Neural progenitor cell (in vitro differentiated cells): ENCODE measurements around the gene DTNA. TPM values are rescaled to one million over a fixed set of nuclear protein-coding genes. Genes with fewer than 3 reads are reported as not detected.

Experiments used
- DNase-seq: peaks from one replicate; pipeline ENCODE4 v3.0.0-alpha.2; 2016; ENCODE audit warnings: low spot score
- H2AFZ ChIP-seq: fragments of 200-600 bp; sonication (generic); replicated peaks from 2 replicates; pipeline ENCODE4 v1.6.1; 2016; ENCODE audit warnings: antibody characterized with exemption
- H3F3A ChIP-seq: fragments of 200-600 bp; sonication (generic); 2 replicates; pipeline ENCODE4 v1.6.1; 2016; ENCODE audit warnings: antibody characterized with exemption, low read depth
- H3K27ac ChIP-seq: fragments of 200-600 bp; sonication (generic); 2 replicates; pipeline ENCODE4 v1.5.1; 2016; ENCODE audit warnings: mild to moderate bottlenecking
- H3K27me3 ChIP-seq: fragments of 200-600 bp; sonication (generic); 2 replicates; pipeline ENCODE4 v1.6.1; 2016; ENCODE audit warnings: mild to moderate bottlenecking, moderate library complexity
- H3K36me3 ChIP-seq: fragments of 200-600 bp; sonication (generic); 2 replicates; pipeline ENCODE4 v1.5.1; 2016
- H3K4me1 ChIP-seq: fragments of 200-600 bp; sonication (generic); 2 replicates; pipeline ENCODE4 v1.6.1; 2016; ENCODE audit warnings: mixed run types
- H3K4me2 ChIP-seq: fragments of 200-600 bp; sonication (generic); 2 replicates; pipeline ENCODE4 v1.6.1; 2016
- H3K4me3 ChIP-seq: fragments of 200-600 bp; sonication (generic); 2 replicates; pipeline ENCODE4 v1.5.1; 2016
- H3K79me2 ChIP-seq: fragments of 200-600 bp; sonication (generic); 2 replicates; pipeline ENCODE4 v1.6.1; 2016; ENCODE audit warnings: low read depth
- H3K9ac ChIP-seq: fragments of 200-600 bp; sonication (generic); 2 replicates; pipeline ENCODE4 v1.6.1; 2016
- H3K9me3 ChIP-seq: fragments of 200-600 bp; sonication (generic); 2 replicates; pipeline ENCODE4 v1.5.1; 2016; ENCODE audit warnings: low read depth
- H4K20me1 ChIP-seq: fragments of 200-600 bp; sonication (generic); 2 replicates; pipeline ENCODE4 v1.6.1; 2016; ENCODE audit warnings: low read depth
- H3K27ac Mint-ChIP-seq: 3 replicates; pipeline ENCODE4 v1.8.0; 2021; ENCODE audit warnings: mixed read lengths
- H3K27me3 Mint-ChIP-seq: 2 replicates; pipeline ENCODE4 v1.8.0; 2022; ENCODE audit warnings: low read depth, mild to moderate bottlenecking, inconsistent platforms, moderate library complexity, mixed read lengths; ENCODE audit not compliant: insufficient read depth
- H3K36me3 Mint-ChIP-seq: 3 replicates; pipeline ENCODE4 v1.8.0; 2021; ENCODE audit warnings: mixed read lengths
- H3K4me1 Mint-ChIP-seq: 3 replicates; pipeline ENCODE4 v1.8.0; 2021; ENCODE audit warnings: mixed read lengths
- H3K4me3 Mint-ChIP-seq: 3 replicates; pipeline ENCODE4 v1.8.0; 2021; ENCODE audit warnings: mild to moderate bottlenecking, moderate library complexity, mixed read lengths
- H3K9me3 Mint-ChIP-seq: 3 replicates; pipeline ENCODE4 v1.8.0; 2020; ENCODE audit warnings: mixed read lengths
- EZH2 ChIP-seq: fragments of 200-600 bp; sonication (generic); IDR thresholded peaks from 2 replicates; pipeline ENCODE4 v1.6.1; 2017; ENCODE audit warnings: antibody characterized with exemption, mild to moderate bottlenecking, moderate library complexity
- EZH2phosphoT487 ChIP-seq: fragments of 200-600 bp; sonication (generic); IDR thresholded peaks from 2 replicates; pipeline ENCODE4 v1.6.1; 2017; ENCODE audit warnings: antibody characterized with exemption
- total RNA-seq: library from RNA; depleted of rRNA; stranded (reverse); fragments of >200 nt; gene quantifications from 2 replicates; pipeline ENCODE4 v1.2.3, GENCODE V29; 2015; ENCODE audit warnings: low replicate concordance
- TF ChIP-seq, protein P1 (sequence below): fragments of 200-600 bp; sonication (generic); IDR thresholded peaks from 2 replicates; pipeline ENCODE4 v1.5.1; 2017; ENCODE audit warnings: antibody characterized with exemption, mild to moderate bottlenecking

DTNA gene
- total RNA-seq, 1 donor from 2014 or later: 15.0 TPM

DNA sequence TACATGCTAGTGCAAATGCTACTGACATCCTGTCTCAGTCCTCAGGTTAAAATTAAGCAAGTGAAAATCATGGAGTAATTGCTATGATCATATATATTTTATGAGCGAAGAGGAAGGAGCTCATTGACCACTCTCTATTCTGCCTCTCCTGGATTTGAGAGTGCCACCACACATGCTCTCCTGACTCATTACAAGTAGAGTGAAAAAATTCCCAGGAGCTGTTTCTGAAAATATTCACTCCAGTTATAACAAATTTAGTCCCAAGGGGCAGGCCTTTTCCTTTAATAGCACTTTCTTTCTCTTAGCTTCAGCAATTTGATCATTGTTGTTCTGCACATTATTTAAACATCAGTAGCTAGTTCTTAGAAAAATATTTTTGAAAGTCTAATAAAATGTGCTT is 176.1 kb downstream of the DTNA start:
- Histone ChIP-seq H3K4me1 (peaks cover 6% of the 10 kb centered on the region), H3K9me3 (no peaks in the 10 kb centered on the region), H3K9ac (no peak overlapping the region), H3K27me3 (no peaks in the 10 kb centered on the region), H4K20me1 (no peaks in the 10 kb centered on the region), H3K4me3 (no peak overlapping the region), H3K36me3 (no peaks in the 10 kb centered on the region), H2AFZ (no peak overlapping the region), H3K79me2 (no peaks in the 10 kb centered on the region), H3K27ac (no peak overlapping the region), H3K4me2 (no peak overlapping the region), H3F3A (peaks cover 5% of the 10 kb centered on the region)
- H3K9me3 Mint-ChIP-seq: no peaks in the 10 kb centered on the region
- H3K4me3 Mint-ChIP-seq: no peak overlapping the region
- no peaks in the 10 kb centered on the region for H3K4me1 Mint-ChIP-seq
- peaks cover 2% of the 10 kb centered on the region for H3K27me3 Mint-ChIP-seq
- DNase-seq: no peak
- TF ChIP-seq EZH2phosphoT487 (no peak), EZH2 (no peak)
- TF ChIP-seq, protein P1, sequence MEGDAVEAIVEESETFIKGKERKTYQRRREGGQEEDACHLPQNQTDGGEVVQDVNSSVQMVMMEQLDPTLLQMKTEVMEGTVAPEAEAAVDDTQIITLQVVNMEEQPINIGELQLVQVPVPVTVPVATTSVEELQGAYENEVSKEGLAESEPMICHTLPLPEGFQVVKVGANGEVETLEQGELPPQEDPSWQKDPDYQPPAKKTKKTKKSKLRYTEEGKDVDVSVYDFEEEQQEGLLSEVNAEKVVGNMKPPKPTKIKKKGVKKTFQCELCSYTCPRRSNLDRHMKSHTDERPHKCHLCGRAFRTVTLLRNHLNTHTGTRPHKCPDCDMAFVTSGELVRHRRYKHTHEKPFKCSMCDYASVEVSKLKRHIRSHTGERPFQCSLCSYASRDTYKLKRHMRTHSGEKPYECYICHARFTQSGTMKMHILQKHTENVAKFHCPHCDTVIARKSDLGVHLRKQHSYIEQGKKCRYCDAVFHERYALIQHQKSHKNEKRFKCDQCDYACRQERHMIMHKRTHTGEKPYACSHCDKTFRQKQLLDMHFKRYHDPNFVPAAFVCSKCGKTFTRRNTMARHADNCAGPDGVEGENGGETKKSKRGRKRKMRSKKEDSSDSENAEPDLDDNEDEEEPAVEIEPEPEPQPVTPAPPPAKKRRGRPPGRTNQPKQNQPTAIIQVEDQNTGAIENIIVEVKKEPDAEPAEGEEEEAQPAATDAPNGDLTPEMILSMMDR: no peak
- H3K36me3 Mint-ChIP-seq: peaks cover 28% of the 10 kb centered on the region
- no peak overlapping the region for H3K27ac Mint-ChIP-seq

DNA sequence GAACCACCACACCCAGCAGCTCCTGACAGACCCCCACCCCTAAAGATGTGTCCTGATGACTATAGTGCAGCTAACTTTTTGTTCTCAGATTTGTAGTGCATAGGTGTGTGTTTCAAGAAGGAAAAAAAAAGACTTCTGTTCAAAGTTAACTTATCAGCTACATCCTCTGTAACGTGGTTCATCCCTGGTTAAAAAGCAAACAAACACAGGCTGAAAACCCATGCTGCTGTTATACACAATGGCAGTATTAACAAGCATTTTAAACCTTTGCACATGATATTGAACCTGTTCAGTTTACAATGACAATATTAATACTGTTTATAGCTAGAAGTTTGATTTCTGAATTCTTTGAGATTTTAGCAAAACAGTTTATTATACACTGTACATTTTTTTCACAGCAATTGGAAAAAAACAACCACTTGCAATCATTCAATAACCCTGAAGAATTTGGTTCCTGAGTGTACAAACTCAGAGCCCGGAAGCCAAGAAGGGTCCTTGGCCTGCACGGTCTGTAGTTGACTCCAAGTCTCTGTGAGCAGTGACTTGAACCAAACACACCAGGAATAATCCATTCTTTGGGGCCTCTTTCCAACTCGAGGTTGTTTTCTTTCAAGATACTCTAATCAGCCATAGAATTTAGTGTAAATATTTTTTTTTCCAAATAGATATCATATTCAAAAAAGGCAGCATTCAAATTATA is 177.9 kb downstream of the DTNA start:
- TF ChIP-seq EZH2phosphoT487 (no peak), EZH2 (no peak)
- TF ChIP-seq, protein P1: no peak
- DNase-seq: no peak
- Histone ChIP-seq H3K27me3 (no peaks in the 10 kb centered on the region), H2AFZ (no peak overlapping the region), H3K79me2 (no peaks in the 10 kb centered on the region), H3K9ac (no peak overlapping the region), H3K4me2 (no peak overlapping the region), H3K9me3 (no peaks in the 10 kb centered on the region), H3K36me3 (no peaks in the 10 kb centered on the region), H3K4me1 (peaks cover 6% of the 10 kb centered on the region), H3F3A (peaks cover 5% of the 10 kb centered on the region), H4K20me1 (no peaks in the 10 kb centered on the region), H3K4me3 (no peak overlapping the region), H3K27ac (no peak overlapping the region)
- Mint-ChIP-seq H3K9me3 (no peaks in the 10 kb centered on the region), H3K4me3 (no peak overlapping the region), H3K36me3 (peaks cover 26% of the 10 kb centered on the region), H3K27me3 (peaks cover 2% of the 10 kb centered on the region), H3K4me1 (no peaks in the 10 kb centered on the region), H3K27ac (no peak overlapping the region)

DNA sequence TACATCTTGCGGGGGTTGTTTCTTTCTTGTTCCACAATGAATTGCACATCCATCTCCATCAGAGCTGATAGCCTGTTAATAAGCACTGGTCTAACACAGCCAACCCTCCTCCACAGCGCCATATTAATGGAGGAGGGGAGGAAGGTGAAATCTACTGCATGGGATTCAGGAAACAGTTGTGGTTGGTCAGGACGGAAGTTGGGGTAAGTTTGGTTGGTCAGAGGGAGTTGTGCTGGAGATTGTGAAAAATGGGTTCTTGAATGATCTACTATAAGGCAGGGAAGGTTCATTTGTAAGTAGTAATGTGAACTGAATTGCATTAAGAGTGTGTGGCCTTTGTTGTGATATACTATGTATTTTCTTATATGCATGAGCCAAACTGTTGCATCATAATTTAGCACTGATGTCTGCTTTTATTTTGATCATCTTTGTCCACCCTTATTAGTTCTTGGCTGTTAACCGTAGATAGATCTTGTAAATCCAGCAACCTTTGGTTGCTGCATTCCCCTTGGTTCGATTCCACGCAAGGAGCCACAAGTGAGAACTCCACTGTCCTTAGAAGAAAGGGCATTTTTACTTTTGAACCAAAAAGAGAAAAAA is 180.5 kb downstream of the DTNA start:
- TF ChIP-seq, protein P1: no peak
- TF ChIP-seq EZH2phosphoT487 (no peak), EZH2 (no peak)
- no peaks in the 10 kb centered on the region for H3K36me3 ChIP-seq
- no peaks in the 10 kb centered on the region for H3K4me1 Mint-ChIP-seq
- peaks cover 30% of the 10 kb centered on the region for H3K36me3 Mint-ChIP-seq
- no peak overlapping the region for H3K27ac Mint-ChIP-seq
- H3K27me3 ChIP-seq: no peaks in the 10 kb centered on the region
- H3K4me1 ChIP-seq: peaks cover 6% of the 10 kb centered on the region
- H3K4me2 ChIP-seq: no peak overlapping the region
- H3K9me3 Mint-ChIP-seq: peaks cover 15% of the 10 kb centered on the region
- no peaks in the 10 kb centered on the region for H3K9me3 ChIP-seq
- no peak overlapping the region for H3K27ac ChIP-seq
- H3K9ac ChIP-seq: no peak overlapping the region
- no peak overlapping the region for H3K4me3 Mint-ChIP-seq
- H3K27me3 Mint-ChIP-seq: peaks cover 2% of the 10 kb centered on the region
- H4K20me1 ChIP-seq: no peaks in the 10 kb centered on the region
- H2AFZ ChIP-seq: no peak overlapping the region
- DNase-seq: no peak
- H3F3A ChIP-seq: peaks cover 5% of the 10 kb centered on the region
- H3K4me3 ChIP-seq: no peak overlapping the region
- no peaks in the 10 kb centered on the region for H3K79me2 ChIP-seq
